ENCODE measurements around the gene AGFG1.

DNA sequence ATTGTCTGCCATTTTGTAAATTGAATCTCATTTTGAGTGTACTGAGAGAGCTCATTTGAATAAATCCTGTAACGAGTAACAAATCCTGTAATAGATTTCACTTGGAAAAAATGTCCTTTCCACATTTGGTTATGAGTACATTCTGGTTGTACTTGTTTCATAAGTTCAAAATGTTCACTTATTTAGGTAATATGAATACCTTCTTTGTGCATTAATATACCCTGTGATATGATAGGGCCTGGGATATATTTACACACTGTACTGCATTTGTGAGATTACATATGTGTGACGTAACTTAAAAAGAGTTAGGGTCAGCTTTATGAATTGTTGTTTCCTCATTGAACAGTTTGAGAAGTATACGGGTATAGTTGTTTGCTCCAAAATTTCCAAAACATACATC lies 16.1 kb downstream of the AGFG1 start:
- TF ChIP-seq, protein P1, sequence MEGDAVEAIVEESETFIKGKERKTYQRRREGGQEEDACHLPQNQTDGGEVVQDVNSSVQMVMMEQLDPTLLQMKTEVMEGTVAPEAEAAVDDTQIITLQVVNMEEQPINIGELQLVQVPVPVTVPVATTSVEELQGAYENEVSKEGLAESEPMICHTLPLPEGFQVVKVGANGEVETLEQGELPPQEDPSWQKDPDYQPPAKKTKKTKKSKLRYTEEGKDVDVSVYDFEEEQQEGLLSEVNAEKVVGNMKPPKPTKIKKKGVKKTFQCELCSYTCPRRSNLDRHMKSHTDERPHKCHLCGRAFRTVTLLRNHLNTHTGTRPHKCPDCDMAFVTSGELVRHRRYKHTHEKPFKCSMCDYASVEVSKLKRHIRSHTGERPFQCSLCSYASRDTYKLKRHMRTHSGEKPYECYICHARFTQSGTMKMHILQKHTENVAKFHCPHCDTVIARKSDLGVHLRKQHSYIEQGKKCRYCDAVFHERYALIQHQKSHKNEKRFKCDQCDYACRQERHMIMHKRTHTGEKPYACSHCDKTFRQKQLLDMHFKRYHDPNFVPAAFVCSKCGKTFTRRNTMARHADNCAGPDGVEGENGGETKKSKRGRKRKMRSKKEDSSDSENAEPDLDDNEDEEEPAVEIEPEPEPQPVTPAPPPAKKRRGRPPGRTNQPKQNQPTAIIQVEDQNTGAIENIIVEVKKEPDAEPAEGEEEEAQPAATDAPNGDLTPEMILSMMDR (IDR thresholded peaks at IDR 0.05) = no peak
- TF ChIP-seq POLR2A (IDR thresholded peaks at IDR 0.05) = no peak
